Pancreas (tissue), 10 donors: ENCODE data around the gene EPHB2. TPM values are rescaled to one million over a fixed set of nuclear protein-coding genes. Genes with fewer than 3 reads are reported as not detected.

Source experiments
- ATAC-seq, 4 donors: fragments of 200-7000 bp; cut with Tn5 transposase; one replicate each; pipeline versions ENCODE4 v1.8.0 to v1.9.1; 2020; ENCODE audit warnings: mild to moderate bottlenecking in 4 of 4, moderate library complexity in 4 of 4
- DNase-seq, 6 donors: peaks; one replicate each; pipeline ENCODE4 v3.0.0-alpha.2; 2020
- FAIRE-seq: peaks from 2 replicates; lab custom pipeline; 2012; peaks lifted over from hg19 to GRCh38; lab: Jason Lieb, UNC
- H3K27ac ChIP-seq, 4 donors: fragments of 200-600 bp; sonication (generic); 1 replicate in 3 of 4; 2 replicates in 1 of 4; pipeline versions ENCODE4 v1.5.0 to v1.8.0; 2020
- H3K27me3 ChIP-seq, 4 donors: fragments of 200-600 bp; one replicate each; pipeline ENCODE4 v1.8.0; 2021
- H3K36me3 ChIP-seq, 3 donors: fragments of 200-600 bp; sonication (generic) in 1 of 3; one replicate each; pipeline versions ENCODE4 v1.5.0 to v1.8.0; 2020 to 2021
- H3K4me1 ChIP-seq, 3 donors: fragments of 200-600 bp; one replicate each; pipeline ENCODE4 v1.8.0; 2021
- H3K4me3 ChIP-seq, 4 donors: fragments of 200-600 bp; sonication (generic) in 2 of 4; one replicate each; pipeline versions ENCODE4 v1.5.0 to v1.8.0; 2020 to 2021
- H3K9me3 ChIP-seq, 4 donors: fragments of 200-600 bp; one replicate each; pipeline ENCODE4 v1.8.0; 2021
- WGBS, 2 donors: extraction: QIAGEN DNeasy Blood & Tissue Kit; methylation state at CpG; one replicate each; pipeline ENCODE4 v1.1.7; 2013; 5-methylcytosine and 5-hydroxymethylcytosine counted together
- intact Hi-C, 3 donors: fragments of 100-400 bp; cut with DNase I; formaldehyde crosslinking; loops; one replicate each; pipeline versions ENCODE4 v1.11.1 to v1.14.2; 2022
- polyA plus RNA-seq, 2 donors: library from polyadenylated mRNA; stranded (reverse); fragments of 200-250 nt; gene quantifications; one replicate each; pipeline ENCODE4 v1.2.3, GENCODE V29; 2013
- total RNA-seq, 6 donors: library from RNA; stranded (reverse); fragmentation: NEBNext Ultra II Directional in 4 of 6; extraction: Animal tissue kit (Norgen Biotek cat#: 25700) in 4 of 6; gene quantifications; one replicate each; pipeline versions ENCODE4 v1.2.1 to v1.2.4, GENCODE V29; 2021 to 2023
- TF ChIP-seq, protein P1 (sequence below), 4 donors: fragments of 200-600 bp; sonication (generic) in 3 of 4; IDR thresholded peaks; one replicate each; pipeline versions ENCODE4 v1.5.0 to v1.8.0; 2021; ENCODE audit warnings: antibody characterized with exemption in 4 of 4
- donor health status: healthy with polysubstance abuse.
- donor health status: DM: no; HTN: no; CAD: no; lungs with moderate emphysema.
- donor health status: DM: no; HTN: no; CAD: no.
- donor health status: control.
- donor health status: control.
- donor health status: Bipolar disorder and iron deficiency.
- donor health status: DM: yes; HTN: yes; CAD: no.
- donor health status: DM: no; HTN: no; CAD: no.
- donor health status: DM: no; HTN: no; CAD: no.
- donor health status: DM: yes; HTN: yes; CAD: no.

The EPHB2 gene
- total and polyA plus RNA-seq, 8 donors = 1.3 to 10.0 (median 4.4) TPM

DNA sequence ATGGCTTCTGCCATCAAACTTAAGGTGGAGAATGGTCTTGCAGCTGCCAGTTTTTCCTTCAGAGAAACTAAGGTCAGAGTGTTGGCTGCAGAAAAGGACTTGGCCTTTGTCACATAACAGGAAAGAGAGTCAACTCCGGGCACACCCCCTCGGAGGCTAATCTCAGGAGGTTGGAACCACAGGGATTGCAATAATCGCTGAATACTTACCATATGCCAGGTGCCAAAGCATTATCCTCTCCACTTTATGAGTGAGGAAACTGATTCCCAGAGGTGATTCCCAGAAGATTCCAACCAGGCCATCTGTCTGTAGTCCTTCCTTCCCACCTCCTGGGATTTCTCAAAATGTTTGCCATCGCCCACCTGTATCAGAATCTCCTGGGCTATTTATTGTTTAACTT, 208.0 kb downstream of the EPHB2 start:
- TF ChIP-seq, protein P1, sequence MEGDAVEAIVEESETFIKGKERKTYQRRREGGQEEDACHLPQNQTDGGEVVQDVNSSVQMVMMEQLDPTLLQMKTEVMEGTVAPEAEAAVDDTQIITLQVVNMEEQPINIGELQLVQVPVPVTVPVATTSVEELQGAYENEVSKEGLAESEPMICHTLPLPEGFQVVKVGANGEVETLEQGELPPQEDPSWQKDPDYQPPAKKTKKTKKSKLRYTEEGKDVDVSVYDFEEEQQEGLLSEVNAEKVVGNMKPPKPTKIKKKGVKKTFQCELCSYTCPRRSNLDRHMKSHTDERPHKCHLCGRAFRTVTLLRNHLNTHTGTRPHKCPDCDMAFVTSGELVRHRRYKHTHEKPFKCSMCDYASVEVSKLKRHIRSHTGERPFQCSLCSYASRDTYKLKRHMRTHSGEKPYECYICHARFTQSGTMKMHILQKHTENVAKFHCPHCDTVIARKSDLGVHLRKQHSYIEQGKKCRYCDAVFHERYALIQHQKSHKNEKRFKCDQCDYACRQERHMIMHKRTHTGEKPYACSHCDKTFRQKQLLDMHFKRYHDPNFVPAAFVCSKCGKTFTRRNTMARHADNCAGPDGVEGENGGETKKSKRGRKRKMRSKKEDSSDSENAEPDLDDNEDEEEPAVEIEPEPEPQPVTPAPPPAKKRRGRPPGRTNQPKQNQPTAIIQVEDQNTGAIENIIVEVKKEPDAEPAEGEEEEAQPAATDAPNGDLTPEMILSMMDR (IDR thresholded peaks at IDR 0.05) = no peak
- H3K36me3 ChIP-seq = no peaks in the 10 kb centered on the region
- H3K9me3 ChIP-seq = no peaks in the 10 kb centered on the region
- no peaks in the 10 kb centered on the region for H3K4me1 ChIP-seq
- no peak overlapping the region for H3K4me3 ChIP-seq
- WGBS, 2 donors = 86 to 87% methylated on average over 4 of the region's 4 CpGs
- H3K27me3 ChIP-seq = no peaks in the 10 kb centered on the region
- intact Hi-C loops = no loop called here
- FAIRE-seq = no peak
- no peak for DNase-seq
- no peak overlapping the region for H3K27ac ChIP-seq
- ATAC-seq = no peak

DNA sequence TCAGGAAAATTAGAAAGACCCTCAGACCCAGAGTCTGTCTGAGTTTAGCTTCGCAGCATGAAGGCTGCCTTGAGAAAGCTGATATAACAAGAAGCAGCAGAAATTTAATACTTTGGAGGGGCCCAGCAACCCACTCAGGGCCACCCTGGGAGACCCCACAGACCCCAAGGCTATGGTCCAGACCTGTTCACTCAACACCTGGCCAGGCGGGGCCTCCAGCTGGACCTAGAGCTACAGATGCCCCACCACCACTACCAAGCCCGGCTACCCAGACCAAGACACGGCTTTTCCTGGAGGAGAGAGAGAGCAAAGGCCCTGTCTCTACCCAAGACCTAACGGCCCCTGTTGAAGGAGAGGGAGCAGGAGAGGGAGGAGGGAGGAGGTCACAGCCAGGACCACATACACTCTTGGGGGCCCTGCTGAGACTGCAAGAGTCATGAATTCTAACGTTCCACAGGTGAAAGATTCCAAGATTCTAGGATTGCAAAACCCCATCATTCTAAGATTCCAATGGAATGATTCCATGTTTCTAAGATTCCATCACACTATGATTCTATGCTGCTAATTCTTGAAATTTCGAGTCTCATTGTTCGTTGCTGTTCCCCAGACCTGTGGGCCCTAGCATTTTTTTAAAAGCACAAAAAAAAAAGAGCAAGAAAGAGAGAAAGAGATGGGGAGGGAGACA, 208.8 kb downstream of the EPHB2 start:
- 76 to 79% methylated on average over 8 of the region's 8 CpGs for WGBS, 2 donors
- H3K4me1 ChIP-seq = no peaks in the 10 kb centered on the region
- H3K36me3 ChIP-seq = no peaks in the 10 kb centered on the region
- no peaks in the 10 kb centered on the region for H3K27me3 ChIP-seq
- no peak for DNase-seq
- H3K9me3 ChIP-seq = no peaks in the 10 kb centered on the region
- intact Hi-C loops = no loop called here
- ATAC-seq = no peak
- FAIRE-seq = no peak
- TF ChIP-seq, protein P1 (IDR thresholded peaks at IDR 0.05) = no peak
- no peak overlapping the region for H3K27ac ChIP-seq
- H3K4me3 ChIP-seq = no peak overlapping the region

DNA sequence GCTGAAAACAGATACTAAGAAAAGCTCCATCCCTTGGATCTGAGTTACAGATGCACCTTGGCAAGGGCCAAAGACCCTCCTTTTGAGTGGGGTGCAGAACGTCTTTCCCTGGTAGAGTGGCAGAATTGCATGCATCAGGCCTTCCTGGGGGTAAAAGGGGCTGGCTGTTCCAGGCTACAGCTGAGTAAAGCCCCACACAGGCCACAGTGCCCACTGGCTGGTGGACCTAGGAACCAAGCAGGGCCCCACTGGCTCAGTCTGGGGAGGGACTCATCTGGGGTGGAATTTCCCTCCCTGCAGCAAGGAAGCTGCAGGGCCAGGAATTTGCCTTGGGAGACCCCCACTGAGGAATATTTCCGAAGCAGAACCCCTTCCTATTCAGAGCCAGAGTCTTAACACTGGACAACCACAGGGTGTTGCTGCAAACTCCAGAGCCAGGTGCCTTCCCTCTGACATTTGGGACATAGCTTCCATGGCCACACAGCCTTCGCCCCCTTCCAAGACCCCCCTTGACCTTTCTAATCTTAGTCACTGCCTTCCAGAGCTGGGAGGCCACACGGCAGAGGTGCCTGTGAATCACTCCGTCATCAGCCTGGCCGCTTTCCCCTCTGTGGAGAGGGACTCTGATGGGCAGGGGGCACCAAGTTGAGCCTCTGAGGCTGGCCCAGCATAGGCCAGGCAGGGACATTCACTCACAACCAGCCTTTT, 209.5 kb downstream of the EPHB2 start:
- DNase-seq (no peak), ATAC-seq (no peak), FAIRE-seq (no peak)
- Histone ChIP-seq H3K4me3 (no peak overlapping the region), H3K36me3 (no peaks in the 10 kb centered on the region), H3K9me3 (no peaks in the 10 kb centered on the region), H3K4me1 (no peaks in the 10 kb centered on the region), H3K27ac (no peak overlapping the region), H3K27me3 (no peaks in the 10 kb centered on the region)
- TF ChIP-seq, protein P1 (IDR thresholded peaks at IDR 0.05) = no peak
- WGBS, 2 donors = 79 to 80% methylated on average over 6 of the region's 6 CpGs
- intact Hi-C loops = no loop called here

DNA sequence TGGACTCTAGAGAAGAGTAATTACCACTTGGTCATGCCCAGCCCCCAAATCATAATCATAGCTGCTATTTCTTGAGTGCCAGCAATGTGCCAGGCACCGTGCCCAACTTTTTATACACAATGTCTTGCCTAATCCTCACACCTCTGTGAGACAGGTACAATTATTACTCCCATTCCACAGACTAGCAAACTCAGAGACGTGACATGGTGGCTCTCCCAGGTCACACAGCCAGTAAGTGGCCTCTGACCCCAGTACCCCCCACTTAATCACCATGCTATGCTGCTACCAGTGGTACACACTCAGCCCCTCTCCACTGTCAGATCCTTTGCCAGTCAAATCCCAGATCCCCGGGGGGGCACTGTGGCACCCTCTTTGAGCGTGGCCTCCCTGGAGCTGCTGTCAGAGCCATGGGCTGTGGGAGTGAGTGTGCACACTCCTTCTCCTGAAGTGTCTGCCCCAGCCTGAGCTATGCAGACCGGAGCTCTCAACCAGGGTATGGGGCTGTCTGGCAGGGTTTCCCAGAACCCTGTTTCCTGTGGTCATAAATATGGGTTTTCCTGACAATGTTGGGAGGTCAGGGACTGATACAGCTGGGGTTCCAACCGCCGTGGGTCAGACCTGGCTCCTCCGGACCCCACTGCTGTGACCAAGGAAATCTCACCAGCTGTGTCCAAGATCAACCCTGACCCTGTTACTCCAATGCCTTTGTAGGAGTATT, 210.3 kb downstream of the EPHB2 start:
- intact Hi-C loops = no loop called here
- Histone ChIP-seq H3K27ac (no peak overlapping the region), H3K9me3 (no peaks in the 10 kb centered on the region), H3K4me3 (no peak overlapping the region), H3K4me1 (no peaks in the 10 kb centered on the region), H3K36me3 (no peaks in the 10 kb centered on the region), H3K27me3 (no peaks in the 10 kb centered on the region)
- WGBS, 2 donors = 63 to 76% methylated on average over 8 of the region's 8 CpGs
- FAIRE-seq (no peak), DNase-seq (peak in 1 of 6 donors; percentile 28), ATAC-seq (peak in 2 of 4 donors; percentile 18 to 55)
- TF ChIP-seq, protein P1 (IDR thresholded peaks at IDR 0.05) = no peak
